Neural cell (in vitro differentiated cells): Measurements from ENCODE around the gene FAM117A. TPM values are rescaled to one million over a fixed set of nuclear protein-coding genes. Genes with fewer than 3 reads are reported as not detected.

Experiments
- H2AFZ ChIP-seq: fragments of 200-600, 300-800 bp; sonication (generic), shearing (Covaris generic); 2 replicates; pipeline ENCODE4 v1.6.0; 2014; ENCODE audit warnings: low read depth, mild to moderate bottlenecking, antibody characterized with exemption, low read length, moderate library complexity
- H3F3A ChIP-seq: fragments of 200-600 bp; shearing (Covaris generic); 2 replicates; pipeline ENCODE4 v1.6.1; 2016; ENCODE audit warnings: mild to moderate bottlenecking, moderate library complexity, mixed read lengths, antibody characterized with exemption, low read length; ENCODE audit not compliant: insufficient read depth, poor library complexity, severe bottlenecking
- H3K27ac ChIP-seq: fragments of 200-600, 300-800 bp; sonication (generic), shearing (Covaris generic); 2 replicates; pipeline ENCODE4 v1.5.1; 2014; ENCODE audit warnings: mild to moderate bottlenecking, low read length, moderate library complexity
- H3K27me3 ChIP-seq: fragments of 300-800, 200-600 bp; sonication (generic), shearing (Covaris generic); 2 replicates; pipeline ENCODE4 v1.6.0; 2014; ENCODE audit warnings: mild to moderate bottlenecking, low read depth, low read length, moderate library complexity; ENCODE audit not compliant: insufficient read depth
- H3K36me3 ChIP-seq: fragments of 300-800, 200-600 bp; sonication (generic), shearing (Covaris generic); 2 replicates; pipeline ENCODE4 v1.5.1; 2014; ENCODE audit warnings: mild to moderate bottlenecking, antibody characterized with exemption, low read length, moderate library complexity; ENCODE audit not compliant: insufficient read depth
- H3K4me2 ChIP-seq: fragments of 300-800, 200-600 bp; sonication (generic), shearing (Covaris generic); 2 replicates; pipeline ENCODE4 v1.6.0; 2014; ENCODE audit warnings: mild to moderate bottlenecking, low read length
- H3K4me3 ChIP-seq: fragments of 300-800, 200-600 bp; sonication (generic), shearing (Covaris generic); 2 replicates; pipeline ENCODE4 v1.5.1; 2014; ENCODE audit warnings: mild to moderate bottlenecking, low read length, moderate library complexity
- H3K79me2 ChIP-seq: fragments of 200-600 bp; shearing (Covaris generic); replicated peaks from 2 replicates; pipeline ENCODE4 v1.6.0; 2014; ENCODE audit warnings: mild to moderate bottlenecking, low read length, moderate library complexity; ENCODE audit not compliant: insufficient read depth
- H3K9ac ChIP-seq: fragments of 300-800, 200-600 bp; sonication (generic), shearing (Covaris generic); 2 replicates; pipeline ENCODE4 v1.6.1; 2016; ENCODE audit warnings: mild to moderate bottlenecking, low read length, mixed read lengths
- H3K9me2 ChIP-seq: fragments of 200-600 bp; shearing (Covaris generic); 2 replicates; pipeline ENCODE4 v1.6.1; 2016; ENCODE audit warnings: mild to moderate bottlenecking, low read length, mixed read lengths; ENCODE audit not compliant: insufficient read depth
- H3K9me3 ChIP-seq: fragments of 200-600, 300-800 bp; sonication (generic), shearing (Covaris generic); 2 replicates; pipeline ENCODE4 v1.6.1; 2016; ENCODE audit warnings: mild to moderate bottlenecking, mixed run types, low read length, moderate library complexity, mixed read lengths
- H4K20me1 ChIP-seq: fragments of 200-600 bp; shearing (Covaris generic); 2 replicates; pipeline ENCODE4 v1.6.1; 2016; ENCODE audit warnings: mild to moderate bottlenecking, mixed run types; ENCODE audit not compliant: insufficient read depth
- CTCF ChIP-seq: fragments of 450-650 bp; IDR thresholded peaks from 2 replicates; pipeline ENCODE4 v1.5.1; 2014; ENCODE audit warnings: antibody characterized with exemption, mild to moderate bottlenecking, moderate library complexity; ENCODE audit not compliant: poor library complexity, severe bottlenecking
- EP300 ChIP-seq: fragments of 450-650 bp; conservative IDR thresholded peaks from 2 replicates; pipeline ENCODE4 v1.6.1; 2014; ENCODE audit warnings: antibody characterized with exemption, mild to moderate bottlenecking, moderate library complexity; ENCODE audit not compliant: poor library complexity, severe bottlenecking
- EZH2 ChIP-seq: fragments of 200-600, 300-800 bp; shearing (Covaris generic), sonication (generic); IDR thresholded peaks from 2 replicates; pipeline ENCODE4 v1.6.1; 2014; ENCODE audit warnings: antibody characterized with exemption, low read length, borderline replicate concordance, mild to moderate bottlenecking; ENCODE audit not compliant: insufficient read depth, poor library complexity, severe bottlenecking
- MXI1 ChIP-seq: fragments of 450-650 bp; conservative IDR thresholded peaks from 2 replicates; pipeline ENCODE4 v1.6.1; 2014; ENCODE audit warnings: antibody characterized with exemption, mild to moderate bottlenecking; ENCODE audit not compliant: poor library complexity, severe bottlenecking
- POLR2AphosphoS5 ChIP-seq: IDR thresholded peaks from 2 replicates; pipeline ENCODE4 v1.6.1; 2012
- RAD21 ChIP-seq: fragments of 450-650 bp; conservative IDR thresholded peaks from 2 replicates; pipeline ENCODE4 v1.6.1; 2014; ENCODE audit warnings: antibody characterized with exemption, mild to moderate bottlenecking, moderate library complexity
- REST ChIP-seq: IDR thresholded peaks from 2 replicates; pipeline ENCODE4 v1.6.1; 2012; ENCODE audit warnings: borderline replicate concordance
- SMC3 ChIP-seq: fragments of 450-650 bp; conservative IDR thresholded peaks from 2 replicates; pipeline ENCODE4 v1.6.1; 2014; ENCODE audit warnings: antibody characterized with exemption, mild to moderate bottlenecking, moderate library complexity; ENCODE audit not compliant: poor library complexity
- TAF1 ChIP-seq: IDR thresholded peaks from 2 replicates; pipeline ENCODE4 v1.6.1; 2012; ENCODE audit warnings: low read depth
- polyA plus RNA-seq: library from polyadenylated mRNA; depleted of rRNA; stranded (reverse); fragments of >200 nt; gene quantifications from 2 replicates; pipeline ENCODE4 v1.2.3, GENCODE V29; 2014

The FAM117A gene
- polyA plus RNA-seq, 1 donor from 2014 or later = 3.7 TPM

- Histone ChIP-seq H3K4me3 (no peak overlapping the region), H3K36me3 (no peaks in the 10 kb centered on the region), H3K9me3 (no peaks in the 10 kb centered on the region), H2AFZ (no peak overlapping the region), H3K9ac (no peak overlapping the region), H3K27ac (no peak overlapping the region), H3K4me2 (no peak overlapping the region), H3K9me2 (no peaks in the 10 kb centered on the region), H3K27me3 (no peaks in the 10 kb centered on the region), H3F3A (no peaks in the 10 kb centered on the region), H4K20me1 (no peaks in the 10 kb centered on the region), H3K79me2 (no peaks in the 10 kb centered on the region)
- TF ChIP-seq SMC3 (no peak), REST (no peak), RAD21 (no peak), CTCF (no peak), TAF1 (no peak), EZH2 (no peak), MXI1 (no peak), EP300 (no peak), POLR2AphosphoS5 (no peak)
Observed at GRCh38 chr17:49779156-49779738, 15.3 kb upstream of the FAM117A start.

GRCh38 chr17:49777563-49777962 is 13.6 kb upstream of the FAM117A start:
- no peak overlapping the region for H3K4me2 ChIP-seq
- H3K36me3 ChIP-seq = no peaks in the 10 kb centered on the region
- H3K79me2 ChIP-seq = no peaks in the 10 kb centered on the region
- H3K9me3 ChIP-seq = no peaks in the 10 kb centered on the region
- H3K4me3 ChIP-seq = no peak overlapping the region
- H3K27me3 ChIP-seq = no peaks in the 10 kb centered on the region
- H3F3A ChIP-seq = no peaks in the 10 kb centered on the region
- H3K27ac ChIP-seq = no peak overlapping the region
- H3K9me2 ChIP-seq = no peaks in the 10 kb centered on the region
- H4K20me1 ChIP-seq = no peaks in the 10 kb centered on the region
- no peak overlapping the region for H3K9ac ChIP-seq
- TF ChIP-seq REST = no peak
- TF ChIP-seq TAF1 = no peak
- no peak for TF ChIP-seq POLR2AphosphoS5
- no peak for TF ChIP-seq EZH2
- no peak overlapping the region for H2AFZ ChIP-seq
